Nephron (organoid): ENCODE measurements around the gene MTFP1.

Experiments
- H3K27ac Mint-ChIP-seq, 3 experiments: 2 replicates each; pipeline ENCODE4 v1.8.0; 2020; ENCODE audit warnings: mixed read lengths in 3 of 3, mild to moderate bottlenecking in 2 of 3, moderate library complexity in 1 of 3
- H3K27me3 Mint-ChIP-seq: 2 replicates; pipeline ENCODE4 v1.8.0; 2021; ENCODE audit warnings: low read depth, mild to moderate bottlenecking, moderate library complexity, mixed read lengths
- H3K36me3 Mint-ChIP-seq: 2 replicates; pipeline ENCODE4 v1.8.0; 2020; ENCODE audit warnings: low read depth, mixed read lengths
- H3K4me1 Mint-ChIP-seq: 2 replicates; pipeline ENCODE4 v1.8.0; 2020; ENCODE audit warnings: mixed read lengths
- H3K4me3 Mint-ChIP-seq, 3 experiments: 2 replicates each; pipeline ENCODE4 v1.8.0; 2020; ENCODE audit warnings: mild to moderate bottlenecking in 3 of 3, mixed read lengths in 3 of 3, moderate library complexity in 2 of 3
- H3K9me3 Mint-ChIP-seq: 2 replicates; pipeline ENCODE4 v1.8.0; 2020; ENCODE audit warnings: mixed read lengths
- TF ChIP-seq, protein P1 (sequence below), 3 experiments: fragments of 200-600 bp; sonication (generic); IDR thresholded peaks; one replicate each; pipeline ENCODE4 v1.5.0; 2021; ENCODE audit warnings: antibody characterized with exemption in 3 of 3; ENCODE audit not compliant: unreplicated experiment in 3 of 3

The MTFP1 gene

GRCh38 chr22:30393885-30394284 is 31.7 kb upstream of the MTFP1 start:
- TF ChIP-seq, protein P1, sequence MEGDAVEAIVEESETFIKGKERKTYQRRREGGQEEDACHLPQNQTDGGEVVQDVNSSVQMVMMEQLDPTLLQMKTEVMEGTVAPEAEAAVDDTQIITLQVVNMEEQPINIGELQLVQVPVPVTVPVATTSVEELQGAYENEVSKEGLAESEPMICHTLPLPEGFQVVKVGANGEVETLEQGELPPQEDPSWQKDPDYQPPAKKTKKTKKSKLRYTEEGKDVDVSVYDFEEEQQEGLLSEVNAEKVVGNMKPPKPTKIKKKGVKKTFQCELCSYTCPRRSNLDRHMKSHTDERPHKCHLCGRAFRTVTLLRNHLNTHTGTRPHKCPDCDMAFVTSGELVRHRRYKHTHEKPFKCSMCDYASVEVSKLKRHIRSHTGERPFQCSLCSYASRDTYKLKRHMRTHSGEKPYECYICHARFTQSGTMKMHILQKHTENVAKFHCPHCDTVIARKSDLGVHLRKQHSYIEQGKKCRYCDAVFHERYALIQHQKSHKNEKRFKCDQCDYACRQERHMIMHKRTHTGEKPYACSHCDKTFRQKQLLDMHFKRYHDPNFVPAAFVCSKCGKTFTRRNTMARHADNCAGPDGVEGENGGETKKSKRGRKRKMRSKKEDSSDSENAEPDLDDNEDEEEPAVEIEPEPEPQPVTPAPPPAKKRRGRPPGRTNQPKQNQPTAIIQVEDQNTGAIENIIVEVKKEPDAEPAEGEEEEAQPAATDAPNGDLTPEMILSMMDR (IDR thresholded peaks at IDR 0.05; ENCODE audit: unreplicated experiment in 3 of 3), result no peak
- H3K4me1 Mint-ChIP-seq, result peaks cover 48% of the 10 kb centered on the region
- peaks cover 8% of the 10 kb centered on the region for H3K27me3 Mint-ChIP-seq
- H3K27ac Mint-ChIP-seq, result peak overlapping the region in 1 of 3 experiments; percentile 48
- no peaks in the 10 kb centered on the region for H3K36me3 Mint-ChIP-seq
- no peaks in the 10 kb centered on the region for H3K9me3 Mint-ChIP-seq
- H3K4me3 Mint-ChIP-seq, result peak overlapping the region in 2 of 3 experiments; percentile 3 to 54

- H3K36me3 Mint-ChIP-seq, result no peaks in the 10 kb centered on the region
- peak within 1 kb of the TSS; percentile 81 to 90 (median 90) for H3K4me3 Mint-ChIP-seq
- H3K9me3 Mint-ChIP-seq, result no peaks in the 10 kb centered on the region
- TF ChIP-seq, protein P1 (IDR thresholded peaks at IDR 0.05; ENCODE audit: unreplicated experiment in 3 of 3), result no peak
- peaks cover 11% of the 10 kb centered on the region for H3K27me3 Mint-ChIP-seq
- H3K27ac Mint-ChIP-seq, result peak within 1 kb of the TSS in 1 of 3 experiments; percentile 15
- H3K4me1 Mint-ChIP-seq, result peaks cover 47% of the 10 kb centered on the region
Observed at GRCh38 chr22:30396871-30397655, 28.5 kb upstream of the MTFP1 start, which contains the start of gene SEC14L2. TSS of gene SEC14L2 (plus strand) at chr22:30397018. CDS start at chr22:30397117, 99 bp downstream.

- H3K4me3 Mint-ChIP-seq, result peak overlapping the region; percentile 79 to 88 (median 86)
- H3K27me3 Mint-ChIP-seq, result peaks cover 11% of the 10 kb centered on the region
- H3K36me3 Mint-ChIP-seq, result no peaks in the 10 kb centered on the region
- peak overlapping the region in 1 of 3 experiments; percentile 15 for H3K27ac Mint-ChIP-seq
- TF ChIP-seq, protein P1 (IDR thresholded peaks at IDR 0.05; ENCODE audit: unreplicated experiment in 3 of 3), result no peak
- H3K4me1 Mint-ChIP-seq, result peaks cover 41% of the 10 kb centered on the region
- H3K9me3 Mint-ChIP-seq, result no peaks in the 10 kb centered on the region
Observed at GRCh38 chr22:30397656-30398635, 27.6 kb upstream of the MTFP1 start.

DNA sequence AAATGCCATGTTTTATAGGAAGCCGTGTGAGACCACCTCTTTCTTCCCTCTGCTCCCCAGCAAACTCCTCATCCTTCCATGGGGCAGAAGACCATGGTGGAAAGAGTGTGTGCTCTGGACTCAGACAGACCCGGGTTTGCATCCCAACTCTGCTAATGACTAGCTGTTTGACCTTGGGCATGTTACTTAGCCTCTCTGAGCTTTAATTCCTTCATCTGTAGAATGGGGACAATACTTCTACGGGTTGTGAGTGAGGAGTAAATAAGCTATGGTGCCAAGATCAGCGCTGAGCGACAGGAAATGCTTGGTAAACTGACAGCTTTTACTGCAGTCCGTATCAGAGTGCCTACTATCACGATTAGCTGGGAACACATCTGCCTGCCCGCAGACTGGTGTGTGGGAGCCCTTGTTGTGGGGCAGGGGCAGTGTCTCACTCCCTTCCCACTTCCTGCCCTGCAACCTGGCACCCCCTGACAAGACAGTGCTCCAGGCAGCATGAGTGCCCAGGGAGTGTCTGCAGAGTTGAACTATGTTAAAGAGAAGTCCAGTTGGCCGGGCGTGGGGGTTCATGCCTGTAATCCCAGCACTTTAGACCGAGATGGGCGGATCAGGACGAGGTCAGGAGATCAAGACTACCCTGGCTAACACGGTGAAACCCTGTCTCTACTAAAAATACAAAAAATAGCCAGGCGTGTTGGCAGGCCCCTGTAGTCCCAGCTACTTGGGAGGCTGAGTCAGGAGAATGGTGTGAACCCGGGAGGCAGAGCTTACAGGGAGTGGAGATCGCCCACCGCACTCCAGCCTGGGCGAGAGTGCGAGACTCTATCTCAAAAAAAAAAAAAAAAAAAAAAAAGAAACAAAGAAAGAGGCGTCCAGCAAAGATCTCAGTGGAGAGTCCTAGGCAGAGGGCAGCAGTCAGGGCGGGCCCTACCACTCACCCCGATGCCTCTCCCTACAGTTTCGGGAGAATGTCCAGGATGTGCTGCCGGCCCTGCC is 26.6 kb upstream of the MTFP1 start:
- peaks cover under 1% of the 10 kb centered on the region for H3K36me3 Mint-ChIP-seq
- peaks cover 11% of the 10 kb centered on the region for H3K27me3 Mint-ChIP-seq
- H3K27ac Mint-ChIP-seq, result peak overlapping the region in 1 of 3 experiments; percentile 15
- H3K4me3 Mint-ChIP-seq, result peak overlapping the region; percentile 79 to 88 (median 86)
- peaks cover 31% of the 10 kb centered on the region for H3K4me1 Mint-ChIP-seq
- no peaks in the 10 kb centered on the region for H3K9me3 Mint-ChIP-seq
- TF ChIP-seq, protein P1 (IDR thresholded peaks at IDR 0.05; ENCODE audit: unreplicated experiment in 3 of 3), result no peak

DNA sequence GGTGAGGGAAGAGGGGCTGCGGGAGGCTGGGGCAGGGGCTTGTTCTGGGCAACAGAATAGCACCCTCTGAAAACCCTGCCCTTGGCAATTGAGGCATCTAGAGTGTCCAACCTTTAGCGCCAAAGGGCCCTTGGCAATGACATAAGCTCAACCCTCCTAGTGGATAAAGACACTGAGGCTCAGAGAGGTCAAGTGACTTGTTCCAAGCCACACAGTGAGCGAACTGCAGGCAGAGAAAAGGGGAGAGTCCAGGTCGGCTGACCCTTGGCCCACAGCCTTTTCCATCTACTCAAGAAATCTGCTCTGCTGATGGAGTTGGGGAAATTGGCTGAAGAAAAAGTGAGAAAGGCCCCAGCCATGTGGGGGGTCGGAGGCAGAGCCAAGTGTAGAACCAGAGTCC is 25.9 kb upstream of the MTFP1 start:
- no peak overlapping the region for H3K27ac Mint-ChIP-seq
- H3K4me3 Mint-ChIP-seq, result no peak overlapping the region
- H3K9me3 Mint-ChIP-seq, result no peaks in the 10 kb centered on the region
- peaks cover 31% of the 10 kb centered on the region for H3K4me1 Mint-ChIP-seq
- H3K36me3 Mint-ChIP-seq, result peaks cover 4% of the 10 kb centered on the region
- peaks cover 11% of the 10 kb centered on the region for H3K27me3 Mint-ChIP-seq
- TF ChIP-seq, protein P1 (IDR thresholded peaks at IDR 0.05; ENCODE audit: unreplicated experiment in 3 of 3), result no peak
